ENCODE results near the gene DYNLL1.
"Not testable (repeated sequence)": the region's sequence is repeated elsewhere in the genome, so short reads cannot be mapped to it uniquely, and the experiment has no call there.

Gene DYNLL1

GRCh38 chr12:120504587-120504986 is 8.7 kb downstream of the DYNLL1 start:
- in situ Hi-C loops (cut with MboI; ENCODE audit: low sequenced_read_pairs) = no loop called here

GRCh38 chr12:120508537-120508936 is 12.6 kb downstream of the DYNLL1 start:
- in situ Hi-C loops (cut with MboI; ENCODE audit: low sequenced_read_pairs) = no loop called here

- in situ Hi-C loops (cut with MboI; ENCODE audit: low sequenced_read_pairs) = no loop called here
Measured at GRCh38 chr12:120514002-120514401, 18.1 kb downstream of the DYNLL1 start.

- in situ Hi-C loops (cut with MboI; ENCODE audit: low sequenced_read_pairs) = no loop called here
Measured at GRCh38 chr12:120515496-120515895, 19.6 kb downstream of the DYNLL1 start.

GRCh38 chr12:120519324-120519723 is 23.4 kb downstream of the DYNLL1 start:
- in situ Hi-C loops (cut with MboI; ENCODE audit: low sequenced_read_pairs) = not testable (repeated sequence)

- in situ Hi-C loops (cut with MboI; ENCODE audit: low sequenced_read_pairs) = no loop called here
Measured at GRCh38 chr12:120522568-120522967, 26.7 kb downstream of the DYNLL1 start.

- in situ Hi-C loops (cut with MboI; ENCODE audit: low sequenced_read_pairs) = no loop called here
Measured at GRCh38 chr12:120528861-120529525, 33.1 kb downstream of the DYNLL1 start, which contains the start of gene COQ5. Gene COQ5, minus strand, starts transcription at chr12:120529158. Its CDS starts 17 bp downstream, at chr12:120529141.

- in situ Hi-C loops (cut with MboI; ENCODE audit: low sequenced_read_pairs) = no loop called here
Measured at GRCh38 chr12:120529641-120530417, 33.9 kb downstream of the DYNLL1 start.

GRCh38 chr12:120530418-120530761 is 34.5 kb downstream of the DYNLL1 start:
- in situ Hi-C loops (cut with MboI; ENCODE audit: low sequenced_read_pairs) = not testable (repeated sequence)

GRCh38 chr12:120532701-120533238 is 36.9 kb downstream of the DYNLL1 start:
- in situ Hi-C loops (cut with MboI; ENCODE audit: low sequenced_read_pairs) = no loop called here

GRCh38 chr12:120534203-120534702 is 38.3 kb downstream of the DYNLL1 start, which contains the start of gene RNF10:
Gene RNF10, plus strand, starts transcription at chr12:120534356. Its CDS starts 456 bp downstream, at chr12:120534812.
- in situ Hi-C loops (cut with MboI; ENCODE audit: low sequenced_read_pairs) = no loop called here

GRCh38 chr12:120534703-120535655 is 39.1 kb downstream of the DYNLL1 start:
- in situ Hi-C loops (cut with MboI; ENCODE audit: low sequenced_read_pairs) = no loop called here

- in situ Hi-C loops (cut with MboI; ENCODE audit: low sequenced_read_pairs) = no loop called here
Measured at GRCh38 chr12:120536064-120536791, 40.3 kb downstream of the DYNLL1 start.

- in situ Hi-C loops (cut with MboI; ENCODE audit: low sequenced_read_pairs) = no loop called here
Measured at GRCh38 chr12:120537856-120538220, 41.9 kb downstream of the DYNLL1 start.

GRCh38 chr12:120538281-120539156 is 42.6 kb downstream of the DYNLL1 start:
- in situ Hi-C loops (cut with MboI; ENCODE audit: low sequenced_read_pairs) = no loop called here

- in situ Hi-C loops (cut with MboI; ENCODE audit: low sequenced_read_pairs) = no loop called here
Measured at GRCh38 chr12:120539303-120539702, 43.4 kb downstream of the DYNLL1 start.

- in situ Hi-C loops (cut with MboI; ENCODE audit: low sequenced_read_pairs) = no loop called here
Measured at GRCh38 chr12:120540445-120540844, 44.5 kb downstream of the DYNLL1 start.

GRCh38 chr12:120542166-120542565 is 46.3 kb downstream of the DYNLL1 start:
- in situ Hi-C loops (cut with MboI; ENCODE audit: low sequenced_read_pairs) = no loop called here

GRCh38 chr12:120544691-120545090 is 48.8 kb downstream of the DYNLL1 start:
- in situ Hi-C loops (cut with MboI; ENCODE audit: low sequenced_read_pairs) = no loop called here
